PC-3 (cell line): ENCODE data around the gene ARHGAP15.

Source experiments
- EZH2 ChIP-seq: fragments of 300-600 bp; sonication (generic); IDR thresholded peaks from one replicate; pipeline ENCODE4 v1.6.1; 2017; ENCODE audit warnings: antibody characterized with exemption, mild to moderate bottlenecking, low read length; ENCODE audit not compliant: unreplicated experiment
- EZH2phosphoT487 ChIP-seq: fragments of 300-600 bp; sonication (generic); IDR thresholded peaks from 2 replicates; pipeline ENCODE4 v1.6.1; 2018; ENCODE audit warnings: mild to moderate bottlenecking, antibody characterized with exemption, low read length, borderline replicate concordance
- TF ChIP-seq, protein P1 (sequence below): fragments of 300-600 bp; sonication (generic); conservative IDR thresholded peaks from 2 replicates; pipeline ENCODE4 v1.5.1; 2017; ENCODE audit warnings: antibody characterized with exemption, low read depth, mild to moderate bottlenecking, low read length

DNA sequence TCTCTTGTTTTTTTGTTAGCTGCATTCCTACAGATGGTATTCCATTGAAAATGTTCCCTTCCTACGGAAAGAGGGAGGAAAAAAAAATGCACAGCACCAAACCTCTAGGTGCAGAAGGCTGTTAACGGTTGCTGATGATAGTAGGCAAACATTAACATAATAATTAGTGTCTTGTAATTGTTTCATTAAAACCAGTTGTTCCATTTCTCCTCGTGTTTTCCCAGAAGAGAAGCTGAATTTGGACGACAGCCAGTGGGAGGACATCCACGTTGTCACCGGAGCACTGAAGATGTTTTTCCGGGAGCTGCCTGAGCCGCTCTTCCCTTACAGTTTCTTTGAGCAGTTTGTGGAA lies 494.7 kb downstream of the ARHGAP15 start:
- TF ChIP-seq, protein P1, sequence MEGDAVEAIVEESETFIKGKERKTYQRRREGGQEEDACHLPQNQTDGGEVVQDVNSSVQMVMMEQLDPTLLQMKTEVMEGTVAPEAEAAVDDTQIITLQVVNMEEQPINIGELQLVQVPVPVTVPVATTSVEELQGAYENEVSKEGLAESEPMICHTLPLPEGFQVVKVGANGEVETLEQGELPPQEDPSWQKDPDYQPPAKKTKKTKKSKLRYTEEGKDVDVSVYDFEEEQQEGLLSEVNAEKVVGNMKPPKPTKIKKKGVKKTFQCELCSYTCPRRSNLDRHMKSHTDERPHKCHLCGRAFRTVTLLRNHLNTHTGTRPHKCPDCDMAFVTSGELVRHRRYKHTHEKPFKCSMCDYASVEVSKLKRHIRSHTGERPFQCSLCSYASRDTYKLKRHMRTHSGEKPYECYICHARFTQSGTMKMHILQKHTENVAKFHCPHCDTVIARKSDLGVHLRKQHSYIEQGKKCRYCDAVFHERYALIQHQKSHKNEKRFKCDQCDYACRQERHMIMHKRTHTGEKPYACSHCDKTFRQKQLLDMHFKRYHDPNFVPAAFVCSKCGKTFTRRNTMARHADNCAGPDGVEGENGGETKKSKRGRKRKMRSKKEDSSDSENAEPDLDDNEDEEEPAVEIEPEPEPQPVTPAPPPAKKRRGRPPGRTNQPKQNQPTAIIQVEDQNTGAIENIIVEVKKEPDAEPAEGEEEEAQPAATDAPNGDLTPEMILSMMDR = no peak
- TF ChIP-seq EZH2 = no peak
- TF ChIP-seq EZH2phosphoT487 = no peak
